Measurements from ENCODE around the gene PLS3.

PLS3 gene

GRCh38 chrX:115649461-115650063 is 88.6 kb downstream of the PLS3 start:
- FAIRE-seq (no peak), DNase-seq (ENCODE audit: insufficient read length, low spot score) (no peak)
- TF ChIP-seq CTCF (IDR thresholded peaks at IDR 0.05; ENCODE audit: insufficient read depth, missing control alignments): no peak

DNA sequence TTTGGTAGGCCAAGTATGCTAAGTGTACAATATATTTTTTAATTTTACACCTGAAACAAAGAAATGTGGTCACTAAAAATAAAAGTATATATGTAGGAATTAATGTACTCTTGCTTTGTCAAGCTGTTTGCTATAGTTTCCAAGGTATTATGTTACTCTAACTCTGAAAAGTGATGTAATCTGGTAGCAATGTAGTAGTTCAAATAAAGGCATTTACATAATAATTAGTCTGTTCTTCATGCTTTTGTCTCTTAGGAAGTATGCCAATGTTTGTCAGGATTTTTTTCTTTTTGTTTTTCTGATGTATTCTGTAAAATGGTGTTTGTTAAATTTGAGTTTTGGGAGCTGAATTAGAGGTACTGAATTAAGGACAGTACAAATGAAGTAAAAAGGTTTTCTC is 89.5 kb downstream of the PLS3 start:
- no peak for TF ChIP-seq CTCF (IDR thresholded peaks at IDR 0.05; ENCODE audit: insufficient read depth, missing control alignments)
- FAIRE-seq (no peak), DNase-seq (ENCODE audit: insufficient read length, low spot score) (no peak)

DNA sequence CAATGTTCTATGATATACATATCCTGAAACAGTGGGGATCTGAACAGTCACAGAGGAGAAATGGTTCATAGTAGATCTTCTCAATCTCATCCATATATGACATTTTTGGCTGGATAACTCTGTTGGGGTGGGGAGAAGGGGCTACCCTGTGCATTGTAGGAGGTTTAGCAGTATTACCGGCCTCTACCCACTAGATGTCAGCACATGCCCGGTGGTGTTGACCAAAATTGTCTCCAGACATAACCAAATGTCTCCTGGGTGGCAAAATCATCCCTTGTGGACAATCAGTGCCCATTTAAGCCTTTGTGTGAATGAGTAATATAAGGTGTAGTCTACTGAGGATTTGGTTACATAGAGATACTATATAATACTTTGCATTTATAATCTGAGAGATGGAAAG is 89.9 kb downstream of the PLS3 start:
- peak; percentile 39 for TF ChIP-seq CTCF (IDR thresholded peaks at IDR 0.05; ENCODE audit: insufficient read depth, missing control alignments)
- DNase-seq (ENCODE audit: insufficient read length, low spot score): no peak
- no peak for FAIRE-seq

DNA sequence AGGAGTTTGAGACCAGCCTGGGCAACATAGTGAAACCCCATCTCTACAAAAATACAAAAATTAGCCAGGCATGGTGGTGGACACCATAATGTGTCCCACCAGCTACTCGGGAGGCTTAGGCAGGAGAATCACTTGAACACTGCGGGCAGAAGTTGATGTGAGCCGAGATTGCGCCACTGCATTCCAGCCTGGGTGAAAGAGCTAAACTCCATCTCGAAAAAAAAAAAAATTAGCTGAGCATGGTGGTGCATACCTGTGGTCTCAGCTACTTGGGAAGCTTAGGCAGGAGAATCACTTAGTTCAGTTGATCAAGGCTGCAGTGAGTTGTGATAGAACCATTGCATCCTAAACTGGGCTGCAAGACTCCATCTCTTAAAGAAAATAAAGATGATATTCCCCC is 91.2 kb downstream of the PLS3 start:
- FAIRE-seq (no peak), DNase-seq (ENCODE audit: insufficient read length, low spot score) (no peak)
- TF ChIP-seq CTCF (IDR thresholded peaks at IDR 0.05; ENCODE audit: insufficient read depth, missing control alignments): no peak

DNA sequence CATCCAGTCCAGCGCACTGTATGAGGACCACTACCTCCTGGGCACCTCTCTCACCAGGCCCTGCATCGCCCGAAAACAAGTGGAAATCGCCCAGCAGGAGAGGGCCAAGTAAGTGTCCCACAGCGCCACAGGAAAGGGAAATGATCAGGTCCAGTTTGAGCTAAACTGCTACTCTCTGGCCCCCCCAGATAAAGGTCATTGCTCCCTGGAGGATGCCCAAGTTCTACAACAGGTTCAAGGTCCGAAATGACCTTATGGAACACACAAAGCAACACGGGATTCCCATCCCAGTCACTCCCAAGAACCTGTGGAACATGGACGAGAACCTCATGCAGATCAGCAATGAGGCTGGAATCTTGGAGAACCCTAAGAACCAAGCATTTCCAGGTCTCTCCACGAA is 104.1 kb downstream of the PLS3 start:
- DNase-seq (ENCODE audit: insufficient read length, low spot score): no peak
- no peak for FAIRE-seq
- no peak for TF ChIP-seq CTCF (IDR thresholded peaks at IDR 0.05; ENCODE audit: insufficient read depth, missing control alignments)

DNA sequence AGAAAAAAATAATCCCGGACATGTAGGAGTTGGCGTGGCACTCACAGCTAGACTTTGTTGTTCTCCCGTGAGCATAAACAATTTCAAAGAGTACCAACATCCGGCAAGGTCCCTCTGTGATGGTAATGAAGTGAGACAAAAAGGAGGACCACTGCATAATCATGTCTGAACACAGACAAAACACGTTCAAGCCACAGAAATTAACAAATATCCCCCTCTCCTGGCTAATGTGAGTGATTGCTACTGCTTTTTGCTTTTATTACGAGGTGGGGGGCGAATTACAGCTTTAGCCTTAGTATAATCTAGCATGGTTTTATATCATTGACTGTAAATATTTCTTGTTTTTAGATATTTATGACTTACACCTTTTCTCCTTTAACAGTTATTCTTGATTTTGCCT is 118.5 kb downstream of the PLS3 start:
- peak; percentile 40 for TF ChIP-seq CTCF (IDR thresholded peaks at IDR 0.05; ENCODE audit: insufficient read depth, missing control alignments)
- FAIRE-seq: no peak
- DNase-seq (ENCODE audit: insufficient read length, low spot score): no peak

- TF ChIP-seq CTCF (IDR thresholded peaks at IDR 0.05; ENCODE audit: insufficient read depth, missing control alignments): no peak
- no peak for DNase-seq (ENCODE audit: insufficient read length, low spot score)
- no peak for FAIRE-seq
Observed at GRCh38 chrX:115687595-115687994, 126.6 kb downstream of the PLS3 start.
